Mucosa of gallbladder (tissue), 1 donor: ENCODE results near the gene RORB. TPM values are rescaled to one million over a fixed set of nuclear protein-coding genes. Genes with fewer than 3 reads are reported as not detected.

ENCODE experiments used
- DNase-seq: peaks from one replicate; pipeline ENCODE4 v3.0.0-alpha.2; 2020; ENCODE audit warnings: low spot score
- total RNA-seq: library from RNA; stranded (reverse); gene quantifications from one replicate; pipeline ENCODE4 v1.2.1, GENCODE V29; 2021
- donor health status: DM: no; HTN: no; CAD: no.

Gene RORB
- total RNA-seq, 1 donor from 2014 or later: 6.5 TPM

GRCh38 chr9:74598874-74599273 is 101.7 kb downstream of the RORB start:
- DNase-seq: no peak

GRCh38 chr9:74609671-74610405 is 112.7 kb downstream of the RORB start:
- DNase-seq: no peak

- DNase-seq: no peak
Observed at GRCh38 chr9:74610523-74611061, 113.5 kb downstream of the RORB start.

- DNase-seq: no peak
Observed at GRCh38 chr9:74630228-74630627, 133.1 kb downstream of the RORB start.

GRCh38 chr9:74639112-74639511 is 142.0 kb downstream of the RORB start:
- no peak for DNase-seq

GRCh38 chr9:74642376-74642775 is 145.2 kb downstream of the RORB start:
- DNase-seq: no peak

GRCh38 chr9:74643303-74643923 is 146.3 kb downstream of the RORB start:
- DNase-seq: no peak

GRCh38 chr9:74644023-74644422 is 146.9 kb downstream of the RORB start:
- no peak for DNase-seq

- DNase-seq: no peak
Observed at GRCh38 chr9:74645007-74645639, 148.0 kb downstream of the RORB start.

GRCh38 chr9:74653410-74654080 is 156.4 kb downstream of the RORB start:
- DNase-seq: no peak

- no peak for DNase-seq
Observed at GRCh38 chr9:74662674-74663073, 165.5 kb downstream of the RORB start.

GRCh38 chr9:74663439-74663838 is 166.3 kb downstream of the RORB start:
- no peak for DNase-seq

GRCh38 chr9:74666625-74667316 is 169.6 kb downstream of the RORB start:
- DNase-seq: peak; percentile 20

- DNase-seq: no peak
Observed at GRCh38 chr9:74672237-74672636, 175.1 kb downstream of the RORB start.

GRCh38 chr9:74674077-74674476 is 176.9 kb downstream of the RORB start:
- DNase-seq: no peak

GRCh38 chr9:74681906-74682305 is 184.8 kb downstream of the RORB start:
- no peak for DNase-seq

- DNase-seq: no peak
Observed at GRCh38 chr9:74683322-74683721, 186.2 kb downstream of the RORB start.

GRCh38 chr9:74691058-74691457 is 193.9 kb downstream of the RORB start:
- DNase-seq: no peak

GRCh38 chr9:74696520-74696919 is 199.4 kb downstream of the RORB start:
- DNase-seq: no peak

- no peak for DNase-seq
Observed at GRCh38 chr9:74697535-74697934, 200.4 kb downstream of the RORB start.

- no peak for DNase-seq
Observed at GRCh38 chr9:74711341-74711740, 214.2 kb downstream of the RORB start.

GRCh38 chr9:74718709-74719108 is 221.6 kb downstream of the RORB start:
- DNase-seq: no peak
